Measurements from ENCODE around the gene USP25. TPM values are rescaled to one million over a fixed set of nuclear protein-coding genes. Genes with fewer than 3 reads are reported as not detected.

The USP25 gene
- polyA plus RNA-seq, 5 donors = 27.7 to 54.6 (median 45.9) TPM

GRCh38 chr21:15857740-15858139, 128.0 kb downstream of the USP25 start:
- DNase-seq = no peak

DNA sequence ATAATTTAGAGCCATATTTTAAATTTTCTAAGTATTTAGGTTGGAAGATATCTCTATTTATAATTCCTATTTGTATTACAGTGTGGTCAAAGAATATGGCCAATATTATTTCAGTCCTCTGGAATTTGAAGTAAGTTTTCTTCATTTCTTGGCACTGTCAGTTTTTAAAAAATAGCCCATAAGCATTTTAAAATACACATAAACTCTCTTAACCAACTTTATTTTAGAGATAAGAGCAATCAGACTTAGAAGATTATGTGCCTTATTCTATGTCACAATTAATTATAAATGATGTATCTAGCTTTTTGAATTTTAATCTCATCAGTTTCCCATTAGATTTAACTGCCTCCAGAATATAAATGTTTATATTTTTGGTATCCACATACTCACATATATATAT, 130.8 kb downstream of the USP25 start:
- no peak for DNase-seq

DNA sequence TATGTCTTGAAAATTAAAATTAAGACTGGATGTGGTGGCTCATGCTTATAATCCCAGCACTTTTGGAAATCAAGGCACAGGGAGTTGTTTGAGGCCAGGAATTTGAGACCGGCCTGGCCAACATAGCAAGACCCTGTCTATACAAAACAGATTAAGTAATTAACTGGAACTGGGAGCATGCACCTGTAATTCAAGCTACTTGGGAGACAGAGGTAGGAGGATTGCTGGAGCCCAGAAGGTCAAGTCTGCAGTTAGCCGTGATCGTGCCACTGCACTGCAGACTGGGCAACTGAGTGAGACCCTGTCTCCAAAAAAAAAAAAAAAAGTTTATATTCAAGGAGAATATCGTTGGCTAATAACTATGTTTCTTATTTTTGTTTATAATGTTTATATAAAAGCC, 139.2 kb downstream of the USP25 start:
- no peak for DNase-seq

DNA sequence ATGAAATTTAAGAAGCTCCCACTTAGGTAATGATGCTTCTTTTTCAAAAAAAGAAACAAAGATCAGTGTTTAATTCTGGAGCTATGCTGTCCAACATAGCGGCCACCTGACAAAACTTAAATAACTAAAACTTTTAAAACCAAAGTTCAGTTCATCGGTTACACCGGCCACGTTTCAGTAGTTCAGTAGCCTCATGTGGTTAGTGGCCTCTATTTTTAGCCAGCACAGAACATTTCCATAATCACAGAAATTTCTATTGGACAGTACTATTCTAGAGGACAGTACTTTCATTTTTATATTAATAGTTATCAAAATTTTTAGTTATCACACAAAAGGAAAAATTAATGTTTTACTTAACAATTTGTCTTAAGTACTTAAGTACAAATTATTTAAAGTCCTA, 141.0 kb downstream of the USP25 start:
- DNase-seq = no peak

DNA sequence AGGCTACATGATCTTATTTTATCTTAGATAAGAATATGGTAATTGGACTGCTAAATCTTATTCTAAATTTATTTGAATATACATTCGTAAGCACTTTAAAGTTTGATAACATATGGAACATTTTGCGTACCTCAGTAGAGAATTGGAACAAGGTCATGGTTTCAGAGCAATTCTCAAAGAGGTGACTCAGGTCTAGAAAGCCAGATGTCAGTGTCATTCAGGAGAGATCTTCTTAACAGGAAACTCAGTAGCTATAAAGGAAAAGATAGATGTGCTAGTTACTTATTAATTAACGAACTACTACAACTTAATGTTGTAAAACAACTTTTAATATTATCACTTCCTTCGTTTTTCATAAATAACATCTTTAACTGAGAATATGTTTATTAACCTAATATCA, 142.5 kb downstream of the USP25 start:
- no peak for DNase-seq

- no peak for DNase-seq
These were observed 144.8 kb downstream of the USP25 start for GRCh38 chr21:15874615-15875014.

DNA sequence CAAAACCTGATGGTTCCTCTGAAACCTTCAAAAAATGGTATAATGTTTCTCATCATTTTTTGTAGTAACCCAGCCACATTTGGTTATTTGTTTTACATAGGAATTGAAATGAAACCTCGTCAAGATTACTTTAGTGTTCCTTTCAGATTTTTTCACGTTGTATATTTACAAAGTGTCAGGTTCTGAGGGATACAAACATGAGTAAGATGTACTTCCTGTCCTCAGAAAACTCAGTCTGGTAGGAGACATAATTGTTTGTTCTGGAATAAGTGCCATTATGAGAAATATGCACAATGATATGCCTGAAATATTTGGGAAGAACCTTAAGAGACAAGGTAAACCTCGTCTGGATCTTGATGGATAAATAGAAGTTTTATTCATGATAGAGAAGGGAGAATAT, 145.5 kb downstream of the USP25 start:
- no peak for DNase-seq

DNA sequence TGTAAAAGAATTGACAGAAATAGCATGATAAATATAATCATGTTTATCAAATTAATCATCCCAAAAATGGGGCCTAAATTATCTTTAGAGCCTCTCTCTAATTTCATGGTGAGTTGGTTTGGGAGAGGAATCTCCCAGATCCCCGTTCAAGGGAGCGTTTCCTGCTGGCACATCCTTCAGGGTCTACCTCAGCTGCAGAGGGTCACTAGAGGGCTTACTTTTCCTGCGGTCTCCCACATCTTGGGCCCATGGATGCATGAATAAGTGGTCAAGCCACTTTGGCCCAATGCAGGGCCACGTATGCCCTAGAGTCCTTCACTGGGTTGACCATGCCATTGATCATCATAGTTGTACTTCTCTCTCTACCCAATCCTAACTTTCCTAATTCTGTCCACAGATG, 164.1 kb downstream of the USP25 start:
- DNase-seq = no peak

GRCh38 chr21:15894596-15894995, 164.8 kb downstream of the USP25 start:
- peak; percentile 8 to 9 for DNase-seq

DNA sequence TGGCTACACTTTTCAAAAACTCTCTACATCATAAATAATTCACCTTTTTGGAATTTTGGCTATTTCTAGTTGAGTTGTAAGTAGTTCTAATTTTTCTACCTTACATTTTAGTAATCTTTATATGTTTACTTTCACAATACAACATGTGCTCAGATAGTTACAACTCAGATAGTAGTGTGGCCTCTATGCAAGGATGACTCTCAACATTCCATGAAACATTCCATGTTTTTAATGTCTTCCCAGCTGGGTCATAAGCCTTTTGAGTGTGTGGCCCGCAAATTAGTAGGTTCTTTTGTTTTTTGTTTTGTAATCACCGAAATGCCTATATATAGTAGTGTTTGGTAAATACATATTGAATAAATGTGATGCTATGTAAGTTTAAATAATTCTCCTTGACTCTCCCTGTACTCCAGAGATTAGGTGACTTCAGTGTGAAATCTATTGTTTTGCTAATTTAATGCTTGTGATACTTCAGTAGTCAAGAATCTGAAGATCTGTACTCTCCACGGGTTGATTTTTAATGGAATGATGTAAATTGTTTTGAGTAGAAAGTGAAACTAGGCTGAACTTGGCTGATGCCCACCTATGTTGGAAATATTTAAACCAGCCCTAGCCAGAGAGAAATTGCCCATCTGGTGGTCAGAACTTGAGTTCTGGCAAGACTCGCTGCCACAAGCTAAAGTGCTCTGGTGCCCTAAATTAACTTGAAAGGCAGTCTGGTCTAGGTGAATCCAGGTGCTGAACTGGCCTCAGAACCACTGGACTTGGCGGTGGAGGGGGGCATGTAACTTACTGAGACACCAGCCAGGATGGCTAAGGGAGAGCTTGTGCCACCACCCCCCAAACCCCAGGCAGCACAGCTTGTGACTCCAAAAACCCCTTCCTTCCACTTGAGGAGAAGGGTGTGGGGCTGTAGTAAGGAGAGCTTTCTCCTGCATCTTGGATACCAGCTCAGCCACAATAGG, 165.6 kb downstream of the USP25 start:
- peak in 1 of 2 donors; percentile 3 for DNase-seq

DNA sequence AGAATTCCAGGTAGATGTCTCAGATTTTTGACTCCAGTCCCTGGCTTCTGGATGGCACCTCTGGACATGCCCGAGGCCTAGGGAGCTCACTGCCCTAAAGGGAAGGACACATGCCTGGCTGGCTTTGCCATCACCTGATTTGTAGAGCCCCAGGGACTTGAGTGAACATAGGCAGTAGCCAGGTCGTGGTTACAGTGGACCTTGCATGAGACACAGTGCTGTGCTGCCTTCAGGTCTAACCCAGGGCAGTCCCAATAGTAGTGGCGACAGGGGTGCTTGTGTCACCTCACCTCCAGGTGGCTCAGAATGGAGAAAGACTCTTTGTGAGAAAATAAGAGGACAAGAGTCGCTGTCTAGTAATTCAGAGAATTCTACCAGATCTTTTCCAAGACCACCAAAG, 166.7 kb downstream of the USP25 start:
- no peak for DNase-seq

DNA sequence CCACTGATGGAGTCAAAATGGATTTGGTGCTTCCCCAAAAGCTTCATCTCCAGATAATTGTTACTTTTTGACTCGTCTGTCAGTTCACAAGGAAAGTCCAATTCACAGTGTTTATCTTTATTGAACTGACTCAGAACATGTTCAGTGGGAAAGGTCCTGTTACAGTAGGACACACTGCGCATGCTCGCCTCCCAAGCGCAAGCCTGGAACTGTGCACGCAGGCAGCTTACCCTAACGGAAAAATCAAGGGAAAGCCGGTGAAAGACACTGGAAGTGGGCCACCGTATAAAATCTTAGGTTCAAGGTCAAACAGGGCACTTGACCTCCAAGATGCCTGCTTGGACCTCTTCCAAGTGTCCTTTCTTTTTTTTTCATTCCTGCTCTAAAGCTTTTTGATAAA, 174.6 kb downstream of the USP25 start:
- no peak for DNase-seq

GRCh38 chr21:15908187-15908586, 178.4 kb downstream of the USP25 start:
- no peak for DNase-seq

DNA sequence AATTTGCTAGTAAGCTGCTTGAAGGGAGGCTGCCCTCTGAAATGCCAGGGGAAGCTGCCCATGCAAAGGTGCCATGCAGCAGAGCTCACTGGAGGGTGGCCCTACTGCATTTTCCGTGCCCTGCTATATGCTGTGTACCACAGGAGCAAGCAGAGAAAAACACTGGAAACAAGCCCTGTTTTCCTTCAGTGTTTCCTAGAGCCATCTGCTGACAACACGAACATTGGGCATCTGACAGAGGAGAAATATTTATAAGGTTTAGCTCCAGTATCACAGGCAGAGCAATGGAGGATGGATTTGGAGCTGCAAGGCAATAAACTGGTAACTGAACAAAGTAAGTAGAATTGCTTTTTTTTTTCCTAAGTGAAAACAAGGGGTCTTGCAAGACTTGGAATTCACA, 198.4 kb downstream of the USP25 start:
- DNase-seq = no peak

DNA sequence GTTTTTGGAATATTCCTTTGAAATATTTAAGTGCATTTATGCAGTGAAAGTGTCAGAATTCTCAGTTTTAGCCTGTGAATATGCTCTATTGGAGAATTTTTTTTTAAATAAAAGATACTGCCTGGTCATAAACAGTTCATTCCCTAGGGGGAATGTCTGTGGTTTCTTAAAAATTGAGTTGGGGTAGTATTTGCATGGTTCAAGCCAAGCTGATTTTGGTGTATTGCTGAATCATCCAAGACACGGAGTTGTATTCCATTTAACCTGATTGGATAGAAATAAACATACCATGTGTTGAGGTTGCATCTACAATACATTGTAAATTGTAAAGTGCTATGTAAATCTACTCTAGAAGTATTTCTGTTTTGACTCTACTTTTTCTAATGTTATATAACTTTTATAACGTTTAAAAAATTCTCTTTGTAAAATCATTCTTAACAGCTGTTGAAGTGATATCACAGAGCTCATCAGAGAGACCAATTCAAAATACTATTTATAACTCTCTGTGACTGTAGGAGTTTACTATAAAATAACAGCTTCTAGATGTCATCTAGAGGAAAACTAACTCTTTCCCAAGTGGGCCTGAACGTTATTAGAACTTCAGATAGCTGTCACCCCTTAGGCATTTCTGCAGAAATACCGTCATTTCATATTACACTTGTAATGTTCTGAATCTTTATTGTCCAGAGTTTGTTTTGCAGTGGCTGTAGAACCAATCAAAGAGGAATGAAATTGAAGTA, 199.1 kb downstream of the USP25 start:
- no peak for DNase-seq

DNA sequence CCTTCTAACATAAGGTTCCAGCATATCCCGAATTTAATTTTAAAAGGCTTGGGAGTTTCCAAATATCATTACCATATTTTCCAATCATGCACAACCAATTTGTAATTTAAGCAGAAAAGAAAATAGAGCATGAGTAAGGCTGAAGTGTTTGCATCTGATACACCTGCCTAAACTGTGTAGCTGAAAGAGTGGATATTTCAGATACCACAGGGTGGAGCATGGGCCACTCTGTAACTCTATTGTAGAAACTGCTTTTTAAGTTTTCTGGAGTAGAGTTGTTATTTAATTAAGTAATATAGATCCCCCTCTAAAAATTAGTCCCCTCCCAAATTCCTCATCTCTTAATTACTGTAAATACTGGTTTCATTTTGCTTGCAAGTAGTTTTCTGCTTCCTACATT, 199.8 kb downstream of the USP25 start:
- no peak for DNase-seq

All from right lung (tissue), 5 donors.